ENCODE results near the gene RNF113B. TPM values are rescaled to one million over a fixed set of nuclear protein-coding genes. Genes with fewer than 3 reads are reported as not detected.

Gene RNF113B
- total and polyA plus RNA-seq, 2 of the 13 experiments (the other 11 are each of a cell fraction or from before 2014, with no cell fraction given), result not detected

DNA sequence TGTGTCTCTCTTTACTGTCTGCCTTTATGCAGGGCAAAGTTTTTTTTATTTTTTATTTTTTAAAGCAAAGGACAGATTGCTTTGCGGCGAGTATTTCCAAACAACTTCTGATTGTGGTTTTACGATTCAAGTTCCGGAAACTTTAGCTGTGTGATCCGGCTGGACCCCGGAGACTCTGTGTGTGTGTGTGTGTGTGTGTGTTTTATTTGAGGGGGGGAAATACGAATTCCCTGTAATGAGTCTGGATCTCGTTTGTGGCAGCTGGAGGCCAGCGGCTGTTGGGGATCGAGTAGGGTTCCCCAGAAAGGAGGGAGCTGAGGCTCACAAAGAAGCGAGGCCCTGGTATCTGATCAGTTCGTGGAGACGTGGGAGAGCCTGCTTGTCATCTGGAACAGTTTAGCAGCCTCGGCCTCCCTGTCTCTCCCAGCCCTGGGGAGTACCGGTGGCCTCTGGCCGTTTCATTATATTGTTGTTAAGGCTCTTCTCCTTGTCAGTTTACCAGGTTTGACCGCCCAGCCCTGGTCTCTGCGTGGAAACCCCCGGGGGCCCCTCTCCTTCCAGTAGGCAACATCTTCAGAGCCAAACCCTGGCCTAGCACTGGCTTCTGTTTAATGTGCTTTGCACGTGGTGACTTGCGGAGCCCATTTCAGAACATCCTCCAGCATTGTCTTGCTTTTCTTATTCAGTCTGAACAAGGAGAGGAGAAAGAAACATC, 32.9 kb downstream of the RNF113B start (continued):
- TF ChIP-seq, protein P1, sequence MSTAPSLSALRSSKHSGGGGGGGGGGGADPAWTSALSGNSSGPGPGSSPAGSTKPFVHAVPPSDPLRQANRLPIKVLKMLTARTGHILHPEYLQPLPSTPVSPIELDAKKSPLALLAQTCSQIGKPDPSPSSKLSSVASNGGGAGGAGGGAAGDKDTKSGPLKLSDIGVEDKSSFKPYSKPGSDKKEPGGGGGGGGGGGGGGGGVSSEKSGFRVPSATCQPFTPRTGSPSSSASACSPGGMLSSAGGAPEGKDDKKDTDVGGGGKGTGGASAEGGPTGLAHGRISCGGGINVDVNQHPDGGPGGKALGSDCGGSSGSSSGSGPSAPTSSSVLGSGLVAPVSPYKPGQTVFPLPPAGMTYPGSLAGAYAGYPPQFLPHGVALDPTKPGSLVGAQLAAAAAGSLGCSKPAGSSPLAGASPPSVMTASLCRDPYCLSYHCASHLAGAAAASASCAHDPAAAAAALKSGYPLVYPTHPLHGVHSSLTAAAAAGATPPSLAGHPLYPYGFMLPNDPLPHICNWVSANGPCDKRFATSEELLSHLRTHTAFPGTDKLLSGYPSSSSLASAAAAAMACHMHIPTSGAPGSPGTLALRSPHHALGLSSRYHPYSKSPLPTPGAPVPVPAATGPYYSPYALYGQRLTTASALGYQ (CRISPR knock-in tag; IDR thresholded peaks at IDR 0.05), result no peak
- TF ChIP-seq ZNF451 (CRISPR knock-in tag; IDR thresholded peaks at IDR 0.05) (no peak), AGO1 (IDR thresholded peaks at IDR 0.05; ENCODE audit: low read depth, low read length, poor library complexity, severe bottlenecking) (no peak), ZNF501 (CRISPR knock-in tag; IDR thresholded peaks at IDR 0.05) (peak; percentile 35; the same call in 1 of the 2 replicates), MLLT10 (CRISPR knock-in tag; IDR thresholded peaks at IDR 0.05) (no peak), NR2F2 (IDR thresholded peaks at IDR 0.05; ENCODE audit: borderline replicate concordance, low read depth) (no peak), ZFP36 (IDR thresholded peaks at IDR 0.05; ENCODE audit: borderline replicate concordance, low read depth, low read length, partially characterized antibody) (no peak), ZNF432 (CRISPR knock-in tag; IDR thresholded peaks at IDR 0.05; ENCODE audit: borderline replicate concordance) (no peak), PRMT3 (CRISPR knock-in tag; IDR thresholded peaks at IDR 0.05; ENCODE audit: borderline replicate concordance, low read depth) (no peak), AFF4 (CRISPR knock-in tag; IDR thresholded peaks at IDR 0.05) (peak; percentile 60; the same call in 1 of the 2 replicates), REPIN1 (CRISPR knock-in tag; IDR thresholded peaks at IDR 0.05; ENCODE audit: borderline replicate concordance, low read depth) (no peak), EED (CRISPR knock-in tag; IDR thresholded peaks at IDR 0.05) (no peak), ZNF121 (CRISPR knock-in tag; IDR thresholded peaks at IDR 0.05) (no peak), ZNF777 (CRISPR knock-in tag; IDR thresholded peaks at IDR 0.05) (no peak), GPN1 (CRISPR knock-in tag; IDR thresholded peaks at IDR 0.05; ENCODE audit: borderline replicate concordance) (no peak), ARHGAP35 (CRISPR knock-in tag; IDR thresholded peaks at IDR 0.05; ENCODE audit: borderline replicate concordance) (no peak)
- TF ChIP-seq, protein P2, sequence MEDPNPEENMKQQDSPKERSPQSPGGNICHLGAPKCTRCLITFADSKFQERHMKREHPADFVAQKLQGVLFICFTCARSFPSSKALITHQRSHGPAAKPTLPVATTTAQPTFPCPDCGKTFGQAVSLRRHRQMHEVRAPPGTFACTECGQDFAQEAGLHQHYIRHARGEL (CRISPR knock-in tag; IDR thresholded peaks at IDR 0.05), result no peak
- TF ChIP-seq, protein P3, sequence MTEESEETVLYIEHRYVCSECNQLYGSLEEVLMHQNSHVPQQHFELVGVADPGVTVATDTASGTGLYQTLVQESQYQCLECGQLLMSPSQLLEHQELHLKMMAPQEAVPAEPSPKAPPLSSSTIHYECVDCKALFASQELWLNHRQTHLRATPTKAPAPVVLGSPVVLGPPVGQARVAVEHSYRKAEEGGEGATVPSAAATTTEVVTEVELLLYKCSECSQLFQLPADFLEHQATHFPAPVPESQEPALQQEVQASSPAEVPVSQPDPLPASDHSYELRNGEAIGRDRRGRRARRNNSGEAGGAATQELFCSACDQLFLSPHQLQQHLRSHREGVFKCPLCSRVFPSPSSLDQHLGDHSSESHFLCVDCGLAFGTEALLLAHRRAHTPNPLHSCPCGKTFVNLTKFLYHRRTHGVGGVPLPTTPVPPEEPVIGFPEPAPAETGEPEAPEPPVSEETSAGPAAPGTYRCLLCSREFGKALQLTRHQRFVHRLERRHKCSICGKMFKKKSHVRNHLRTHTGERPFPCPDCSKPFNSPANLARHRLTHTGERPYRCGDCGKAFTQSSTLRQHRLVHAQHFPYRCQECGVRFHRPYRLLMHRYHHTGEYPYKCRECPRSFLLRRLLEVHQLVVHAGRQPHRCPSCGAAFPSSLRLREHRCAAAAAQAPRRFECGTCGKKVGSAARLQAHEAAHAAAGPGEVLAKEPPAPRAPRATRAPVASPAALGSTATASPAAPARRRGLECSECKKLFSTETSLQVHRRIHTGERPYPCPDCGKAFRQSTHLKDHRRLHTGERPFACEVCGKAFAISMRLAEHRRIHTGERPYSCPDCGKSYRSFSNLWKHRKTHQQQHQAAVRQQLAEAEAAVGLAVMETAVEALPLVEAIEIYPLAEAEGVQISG (CRISPR knock-in tag; IDR thresholded peaks at IDR 0.05), result no peak
